ENCODE data around the gene CCDC141. TPM values are rescaled to one million over a fixed set of nuclear protein-coding genes. Genes with fewer than 3 reads are reported as not detected.

Gene CCDC141
- total RNA-seq, 1 donor from 2014 or later: not detected

DNA sequence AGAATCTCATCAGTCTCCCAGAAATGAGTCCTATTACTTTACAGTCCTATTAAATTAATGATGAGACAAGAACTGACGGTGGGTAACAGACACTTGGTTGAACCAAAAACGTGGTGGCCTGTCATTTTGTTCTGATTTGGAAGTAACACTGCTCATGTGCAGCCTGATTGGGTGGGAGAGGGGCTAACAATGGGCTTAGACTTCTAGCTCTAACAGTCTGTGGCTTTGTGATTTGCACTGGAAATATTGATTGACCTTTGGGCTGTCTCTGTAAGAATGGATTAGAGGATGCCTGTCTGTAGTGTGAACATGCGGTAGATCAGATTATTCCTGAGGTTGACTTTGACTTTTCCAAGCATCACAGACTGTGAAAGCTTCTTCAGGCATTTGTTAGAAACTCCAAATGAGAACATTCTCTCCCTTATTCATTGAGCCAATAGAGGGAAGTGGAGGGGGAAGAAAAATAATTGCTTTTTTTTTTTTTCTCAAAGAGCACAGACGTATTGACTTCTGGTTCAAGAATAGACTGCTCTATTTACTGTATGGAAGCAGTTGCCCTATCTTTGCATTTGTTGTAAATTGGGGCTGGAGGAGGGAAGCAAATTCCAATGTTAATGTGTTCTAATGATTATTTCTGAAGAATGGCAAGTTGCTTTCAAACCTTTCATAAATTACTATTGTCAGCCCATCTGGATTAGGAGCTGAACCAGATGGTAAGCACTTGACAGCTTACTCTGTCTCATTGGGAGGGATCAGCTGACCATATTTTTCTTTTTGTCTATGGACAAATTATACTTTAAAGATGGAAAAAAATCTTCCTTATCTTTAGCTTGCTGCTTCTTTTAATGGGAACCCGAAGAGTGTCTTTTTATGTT is 156.9 kb downstream of the CCDC141 start:
- Mint-ChIP-seq H3K27me3 (ENCODE audit: low read depth) (peaks cover 51% of the 10 kb centered on the region), H3K36me3 (ENCODE audit: low read depth) (no peaks in the 10 kb centered on the region), H3K4me1 (ENCODE audit: low read depth) (no peaks in the 10 kb centered on the region), H3K27ac (ENCODE audit: unreplicated experiment) (no peak overlapping the region), H3K4me3 (ENCODE audit: unreplicated experiment) (no peak overlapping the region), H3K9me3 (ENCODE audit: low read depth) (no peaks in the 10 kb centered on the region)
- TF ChIP-seq, protein P1, sequence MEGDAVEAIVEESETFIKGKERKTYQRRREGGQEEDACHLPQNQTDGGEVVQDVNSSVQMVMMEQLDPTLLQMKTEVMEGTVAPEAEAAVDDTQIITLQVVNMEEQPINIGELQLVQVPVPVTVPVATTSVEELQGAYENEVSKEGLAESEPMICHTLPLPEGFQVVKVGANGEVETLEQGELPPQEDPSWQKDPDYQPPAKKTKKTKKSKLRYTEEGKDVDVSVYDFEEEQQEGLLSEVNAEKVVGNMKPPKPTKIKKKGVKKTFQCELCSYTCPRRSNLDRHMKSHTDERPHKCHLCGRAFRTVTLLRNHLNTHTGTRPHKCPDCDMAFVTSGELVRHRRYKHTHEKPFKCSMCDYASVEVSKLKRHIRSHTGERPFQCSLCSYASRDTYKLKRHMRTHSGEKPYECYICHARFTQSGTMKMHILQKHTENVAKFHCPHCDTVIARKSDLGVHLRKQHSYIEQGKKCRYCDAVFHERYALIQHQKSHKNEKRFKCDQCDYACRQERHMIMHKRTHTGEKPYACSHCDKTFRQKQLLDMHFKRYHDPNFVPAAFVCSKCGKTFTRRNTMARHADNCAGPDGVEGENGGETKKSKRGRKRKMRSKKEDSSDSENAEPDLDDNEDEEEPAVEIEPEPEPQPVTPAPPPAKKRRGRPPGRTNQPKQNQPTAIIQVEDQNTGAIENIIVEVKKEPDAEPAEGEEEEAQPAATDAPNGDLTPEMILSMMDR (IDR thresholded peaks at IDR 0.05): no peak
- no peak for DNase-seq (ENCODE audit: low spot score)

DNA sequence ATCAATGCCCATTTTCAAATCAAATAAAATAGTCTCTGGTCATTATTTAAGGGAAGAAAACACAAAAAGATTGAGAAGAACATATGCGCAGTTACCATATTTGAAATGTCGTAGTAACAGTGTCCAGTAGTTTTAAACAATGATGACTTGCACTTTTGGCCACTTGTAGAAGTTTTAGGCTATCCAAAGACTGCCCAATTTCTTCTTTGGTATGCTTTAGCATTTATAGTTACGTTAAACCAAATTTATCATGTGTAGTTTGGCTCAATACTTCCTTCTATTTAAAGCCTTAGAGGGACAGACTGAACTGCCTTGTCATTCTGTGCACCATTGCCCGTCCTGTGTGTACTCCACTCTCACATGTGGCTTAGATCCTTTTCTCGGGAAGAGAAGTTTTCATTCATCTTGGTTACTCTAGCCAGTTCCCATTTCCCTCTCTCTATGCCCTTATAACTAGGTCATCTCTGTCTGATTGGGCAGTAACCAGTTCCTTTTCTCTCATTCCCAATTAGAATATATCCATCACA is 157.9 kb downstream of the CCDC141 start:
- Mint-ChIP-seq H3K27ac (ENCODE audit: unreplicated experiment) (no peak overlapping the region), H3K36me3 (ENCODE audit: low read depth) (no peaks in the 10 kb centered on the region), H3K4me1 (ENCODE audit: low read depth) (no peaks in the 10 kb centered on the region), H3K4me3 (ENCODE audit: unreplicated experiment) (no peak overlapping the region), H3K27me3 (ENCODE audit: low read depth) (peaks cover 50% of the 10 kb centered on the region), H3K9me3 (ENCODE audit: low read depth) (no peaks in the 10 kb centered on the region)
- TF ChIP-seq, protein P1 (IDR thresholded peaks at IDR 0.05): no peak
- DNase-seq (ENCODE audit: low spot score): no peak

DNA sequence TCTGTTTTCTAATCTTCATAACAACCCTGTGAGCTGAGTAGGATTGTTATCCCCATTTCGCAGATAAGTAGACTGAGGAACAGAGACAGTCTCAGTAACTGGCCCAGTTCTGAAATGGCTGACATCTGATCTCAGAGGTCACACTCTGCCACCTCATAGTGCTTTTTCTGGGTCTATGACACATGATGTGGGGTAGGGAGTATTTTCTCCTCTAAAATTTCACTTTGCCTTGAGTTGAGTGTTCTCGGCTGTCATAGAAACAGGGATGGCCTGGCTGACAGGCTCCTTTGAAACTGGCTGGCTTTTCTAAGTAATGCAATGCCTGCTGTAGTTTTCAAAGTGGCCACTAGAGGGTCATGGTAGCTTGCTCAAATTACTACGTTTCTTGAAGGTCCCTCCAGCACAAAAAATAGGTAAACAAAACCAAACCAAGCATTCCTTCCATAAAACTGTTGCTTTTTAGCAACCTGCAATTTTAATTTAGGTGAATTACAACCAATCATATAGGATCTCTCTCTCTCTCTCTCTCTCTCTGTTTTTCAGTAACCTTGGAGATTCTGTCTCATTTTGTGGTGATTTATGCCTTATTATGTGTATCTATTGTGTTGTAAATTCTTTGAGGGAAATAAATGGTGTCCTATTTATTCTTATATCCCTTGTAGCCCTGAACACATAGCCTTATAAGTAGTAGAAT is 158.5 kb downstream of the CCDC141 start:
- no peaks in the 10 kb centered on the region for H3K36me3 Mint-ChIP-seq (ENCODE audit: low read depth)
- no peak overlapping the region for H3K27ac Mint-ChIP-seq (ENCODE audit: unreplicated experiment)
- no peak overlapping the region for H3K4me3 Mint-ChIP-seq (ENCODE audit: unreplicated experiment)
- no peaks in the 10 kb centered on the region for H3K4me1 Mint-ChIP-seq (ENCODE audit: low read depth)
- peaks cover 49% of the 10 kb centered on the region for H3K27me3 Mint-ChIP-seq (ENCODE audit: low read depth)
- no peaks in the 10 kb centered on the region for H3K9me3 Mint-ChIP-seq (ENCODE audit: low read depth)
- TF ChIP-seq, protein P1 (IDR thresholded peaks at IDR 0.05): peak; percentile 94
- no peak for DNase-seq (ENCODE audit: low spot score)

DNA sequence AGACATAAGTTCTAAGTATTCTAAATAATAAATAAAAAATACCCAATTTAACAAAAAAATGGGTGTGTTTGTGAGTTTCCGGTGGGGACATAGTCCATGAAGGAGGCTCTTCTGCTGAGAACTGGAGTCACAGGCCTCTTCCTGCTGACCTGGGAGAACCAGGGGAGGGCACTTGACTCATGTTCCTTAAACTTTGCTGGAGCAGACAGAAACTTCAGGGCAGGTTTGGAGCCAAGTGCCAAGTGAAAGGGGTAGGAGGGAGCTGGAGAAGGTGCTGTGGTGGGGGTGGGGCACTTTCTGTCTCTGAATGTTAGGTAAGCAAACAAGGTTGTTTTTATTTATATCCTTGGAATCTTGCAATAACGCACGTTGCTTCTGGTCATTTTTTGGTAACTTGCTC is 163.9 kb downstream of the CCDC141 start:
- Mint-ChIP-seq H3K27ac (ENCODE audit: unreplicated experiment) (no peak overlapping the region), H3K9me3 (ENCODE audit: low read depth) (no peaks in the 10 kb centered on the region), H3K36me3 (ENCODE audit: low read depth) (no peaks in the 10 kb centered on the region), H3K27me3 (ENCODE audit: low read depth) (peaks cover 41% of the 10 kb centered on the region), H3K4me1 (ENCODE audit: low read depth) (no peaks in the 10 kb centered on the region), H3K4me3 (ENCODE audit: unreplicated experiment) (no peak overlapping the region)
- DNase-seq (ENCODE audit: low spot score): no peak
- TF ChIP-seq, protein P1 (IDR thresholded peaks at IDR 0.05): no peak

DNA sequence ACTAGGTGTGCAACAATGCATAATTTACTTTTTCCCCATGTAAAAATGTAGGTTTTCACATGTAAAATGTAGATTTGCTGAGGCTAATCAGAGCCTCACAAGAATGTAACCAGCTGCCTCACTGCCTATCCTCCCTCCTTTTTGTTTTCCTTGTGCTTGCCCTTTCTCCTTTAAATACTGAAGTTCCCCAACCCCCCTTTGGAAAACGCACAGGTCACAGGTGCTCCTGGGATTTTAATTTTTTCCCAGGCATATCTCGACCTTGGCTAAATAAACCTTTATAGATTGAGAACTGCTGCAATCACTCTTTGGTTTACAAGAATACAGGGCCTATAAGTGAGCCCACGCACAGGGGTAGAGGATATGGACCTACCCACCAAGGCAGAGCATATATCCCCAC is 165.5 kb downstream of the CCDC141 start:
- no peaks in the 10 kb centered on the region for H3K4me1 Mint-ChIP-seq (ENCODE audit: low read depth)
- no peak overlapping the region for H3K4me3 Mint-ChIP-seq (ENCODE audit: unreplicated experiment)
- H3K36me3 Mint-ChIP-seq (ENCODE audit: low read depth): no peaks in the 10 kb centered on the region
- H3K9me3 Mint-ChIP-seq (ENCODE audit: low read depth): no peaks in the 10 kb centered on the region
- H3K27me3 Mint-ChIP-seq (ENCODE audit: low read depth): peaks cover 44% of the 10 kb centered on the region
- H3K27ac Mint-ChIP-seq (ENCODE audit: unreplicated experiment): no peak overlapping the region
- no peak for DNase-seq (ENCODE audit: low spot score)
- TF ChIP-seq, protein P1 (IDR thresholded peaks at IDR 0.05): no peak

Data from chondrocyte (in vitro differentiated cells).